H1 (cell line): ENCODE results near the gene FGF11.

ENCODE experiments used
- CEBPB ChIP-seq: IDR thresholded peaks from 2 replicates; pipeline ENCODE4 v1.6.1; 2012; ENCODE audit warnings: low read depth, low read length
- CREB1 ChIP-seq: IDR thresholded peaks from 2 replicates; pipeline ENCODE4 v1.6.1; 2012; ENCODE audit warnings: inconsistent platforms
- CTCF ChIP-seq, 3 experiments: IDR thresholded peaks; 1 replicate in 2 of 3; 2 replicates in 1 of 3; pipeline versions ENCODE4 v1.5.1 to v1.6.1; 2011; ENCODE audit warnings: low read length in 3 of 3, mild to moderate bottlenecking in 3 of 3, inconsistent platforms in 2 of 3, low read depth in 1 of 3, moderate library complexity in 1 of 3; ENCODE audit not compliant: insufficient read depth in 1 of 3; ENCODE audit errors: control extremely low read depth in 1 of 3
- EP300 ChIP-seq, 2 experiments: IDR thresholded peaks; 1 replicate in 1 of 2; 2 replicates in 1 of 2; pipeline ENCODE4 v1.6.1; 2011 to 2012; ENCODE audit warnings: low read depth in 2 of 2, low read length in 2 of 2, mild to moderate bottlenecking in 2 of 2, borderline replicate concordance in 1 of 2, inconsistent platforms in 1 of 2, moderate library complexity in 1 of 2
- EZH2 ChIP-seq: fragments of 200-600 bp; sonication (generic); IDR thresholded peaks from 2 replicates; pipeline ENCODE4 v1.7.1; 2012; ENCODE audit warnings: low read depth, mild to moderate bottlenecking, moderate library complexity, low read length, inconsistent platforms; ENCODE audit not compliant: severe bottlenecking
- KDM4A ChIP-seq: IDR thresholded peaks from one replicate; pipeline ENCODE4 v1.7.1; 2012; ENCODE audit warnings: low read depth, mild to moderate bottlenecking, moderate library complexity, low read length, inconsistent platforms; ENCODE audit not compliant: severe bottlenecking
- POLR2A ChIP-seq, 2 experiments: IDR thresholded peaks; 1 replicate in 1 of 2; 2 replicates in 1 of 2; pipeline ENCODE4 v1.6.1; 2011; ENCODE audit warnings: low read depth in 2 of 2, low read length in 2 of 2, mild to moderate bottlenecking in 2 of 2; ENCODE audit errors: control extremely low read depth in 1 of 2
- RFX5 ChIP-seq: IDR thresholded peaks from 2 replicates; pipeline ENCODE4 v1.6.1; 2011; ENCODE audit warnings: low read depth, low read length, improper control_type of control experiment, borderline replicate concordance
- SP1 ChIP-seq: IDR thresholded peaks from 2 replicates; pipeline ENCODE4 v1.6.1; 2011; ENCODE audit warnings: low read depth, low read length
- SRF ChIP-seq: IDR thresholded peaks from 2 replicates; pipeline ENCODE4 v1.6.1; 2011; ENCODE audit warnings: mild to moderate bottlenecking, low read depth, low read length, moderate library complexity
- TAF1 ChIP-seq: IDR thresholded peaks from 2 replicates; pipeline ENCODE4 v1.6.1; 2011; ENCODE audit warnings: mild to moderate bottlenecking, low read depth, low read length
- USF2 ChIP-seq: IDR thresholded peaks from 2 replicates; pipeline ENCODE4 v1.6.1; 2011; ENCODE audit warnings: low read length, improper control_type of control experiment
- TF ChIP-seq, protein P1 (sequence below): IDR thresholded peaks from 2 replicates; pipeline ENCODE4 v1.6.1; 2012; ENCODE audit warnings: inconsistent platforms

GRCh38 chr17:7423679-7424078 is 15.6 kb upstream of the FGF11 start:
- TF ChIP-seq CTCF (IDR thresholded peaks at IDR 0.05; ENCODE audit: control extremely low read depth in 1 of 3, insufficient read depth in 1 of 3, low read depth in 1 of 3, low read length in 3 of 3): no peak
- no peak for TF ChIP-seq POLR2A (IDR thresholded peaks at IDR 0.05; ENCODE audit: control extremely low read depth in 1 of 2, low read depth in 2 of 2, low read length in 2 of 2)
- TF ChIP-seq SP1: no peak
- TF ChIP-seq, protein P1, sequence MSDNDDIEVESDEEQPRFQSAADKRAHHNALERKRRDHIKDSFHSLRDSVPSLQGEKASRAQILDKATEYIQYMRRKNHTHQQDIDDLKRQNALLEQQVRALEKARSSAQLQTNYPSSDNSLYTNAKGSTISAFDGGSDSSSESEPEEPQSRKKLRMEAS: no peak
- TF ChIP-seq USF2: no peak
- no peak for TF ChIP-seq CEBPB
- TF ChIP-seq EZH2: no peak
- TF ChIP-seq RFX5: no peak
- TF ChIP-seq KDM4A: no peak
- no peak for TF ChIP-seq EP300 (IDR thresholded peaks at IDR 0.05; ENCODE audit: borderline replicate concordance in 1 of 2, low read depth in 2 of 2, low read length in 2 of 2)
- TF ChIP-seq CREB1: no peak
- no peak for TF ChIP-seq TAF1
- TF ChIP-seq SRF: no peak
